ENCODE results near the gene PACSIN1.

- TF ChIP-seq CTCF (IDR thresholded peaks at IDR 0.05; ENCODE audit: low read depth, low read length): no peak
- TF ChIP-seq EZH2phosphoT487 (IDR thresholded peaks at IDR 0.05; ENCODE audit: low read depth): no peak
These were observed 107.8 kb downstream of the PACSIN1 start for GRCh38 chr6:34573567-34574183.
